ENCODE data around the gene VSX1. TPM values are rescaled to one million over a fixed set of nuclear protein-coding genes. Genes with fewer than 3 reads are reported as not detected.

VSX1 gene
- polyA plus RNA-seq, 1 donor from 2014 or later = not detected

GRCh38 chr20:25066386-25066785, 15.6 kb downstream of the VSX1 start:
- no peaks in the 10 kb centered on the region for H3F3A ChIP-seq (ENCODE audit: insufficient read depth, low read length, poor library complexity, severe bottlenecking)
- H3K4me2 ChIP-seq (ENCODE audit: low read length) = no peak overlapping the region
- H2AFZ ChIP-seq (ENCODE audit: low read depth, low read length) = no peak overlapping the region
- no peaks in the 10 kb centered on the region for H3K9me2 ChIP-seq (ENCODE audit: insufficient read depth, low read length)
- H3K4me3 ChIP-seq (ENCODE audit: low read length) = no peak overlapping the region
- no peaks in the 10 kb centered on the region for H3K79me2 ChIP-seq (replicated peaks; ENCODE audit: insufficient read depth, low read length)
- H3K27me3 ChIP-seq (ENCODE audit: insufficient read depth, low read depth, low read length) = peaks cover 38% of the 10 kb centered on the region
- H3K27ac ChIP-seq (ENCODE audit: low read length) = no peak overlapping the region
- TF ChIP-seq EP300 (conservative IDR thresholded peaks at IDR 0.05; ENCODE audit: poor library complexity, severe bottlenecking) (no peak), MXI1 (conservative IDR thresholded peaks at IDR 0.05; ENCODE audit: poor library complexity, severe bottlenecking) (no peak), POLR2AphosphoS5 (IDR thresholded peaks at IDR 0.05) (no peak), EZH2 (IDR thresholded peaks at IDR 0.05; ENCODE audit: borderline replicate concordance, insufficient read depth, low read length, poor library complexity, severe bottlenecking) (no peak), RAD21 (conservative IDR thresholded peaks at IDR 0.05) (no peak), REST (IDR thresholded peaks at IDR 0.05; ENCODE audit: borderline replicate concordance) (no peak), TAF1 (IDR thresholded peaks at IDR 0.05; ENCODE audit: low read depth) (no peak), SMC3 (conservative IDR thresholded peaks at IDR 0.05; ENCODE audit: poor library complexity) (no peak)
- TF ChIP-seq, protein P1, sequence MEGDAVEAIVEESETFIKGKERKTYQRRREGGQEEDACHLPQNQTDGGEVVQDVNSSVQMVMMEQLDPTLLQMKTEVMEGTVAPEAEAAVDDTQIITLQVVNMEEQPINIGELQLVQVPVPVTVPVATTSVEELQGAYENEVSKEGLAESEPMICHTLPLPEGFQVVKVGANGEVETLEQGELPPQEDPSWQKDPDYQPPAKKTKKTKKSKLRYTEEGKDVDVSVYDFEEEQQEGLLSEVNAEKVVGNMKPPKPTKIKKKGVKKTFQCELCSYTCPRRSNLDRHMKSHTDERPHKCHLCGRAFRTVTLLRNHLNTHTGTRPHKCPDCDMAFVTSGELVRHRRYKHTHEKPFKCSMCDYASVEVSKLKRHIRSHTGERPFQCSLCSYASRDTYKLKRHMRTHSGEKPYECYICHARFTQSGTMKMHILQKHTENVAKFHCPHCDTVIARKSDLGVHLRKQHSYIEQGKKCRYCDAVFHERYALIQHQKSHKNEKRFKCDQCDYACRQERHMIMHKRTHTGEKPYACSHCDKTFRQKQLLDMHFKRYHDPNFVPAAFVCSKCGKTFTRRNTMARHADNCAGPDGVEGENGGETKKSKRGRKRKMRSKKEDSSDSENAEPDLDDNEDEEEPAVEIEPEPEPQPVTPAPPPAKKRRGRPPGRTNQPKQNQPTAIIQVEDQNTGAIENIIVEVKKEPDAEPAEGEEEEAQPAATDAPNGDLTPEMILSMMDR (IDR thresholded peaks at IDR 0.05; ENCODE audit: poor library complexity, severe bottlenecking) = no peak
- no peaks in the 10 kb centered on the region for H3K36me3 ChIP-seq (ENCODE audit: insufficient read depth, low read length)
- H3K9ac ChIP-seq (ENCODE audit: low read length) = no peak overlapping the region
- no peaks in the 10 kb centered on the region for H3K9me3 ChIP-seq (ENCODE audit: low read length)
- H4K20me1 ChIP-seq (ENCODE audit: insufficient read depth) = no peaks in the 10 kb centered on the region

- no peak for TF ChIP-seq REST (IDR thresholded peaks at IDR 0.05; ENCODE audit: borderline replicate concordance)
- TF ChIP-seq MXI1 (conservative IDR thresholded peaks at IDR 0.05; ENCODE audit: poor library complexity, severe bottlenecking) = no peak
- no peak for TF ChIP-seq POLR2AphosphoS5 (IDR thresholded peaks at IDR 0.05)
- no peak for TF ChIP-seq TAF1 (IDR thresholded peaks at IDR 0.05; ENCODE audit: low read depth)
- TF ChIP-seq RAD21 (conservative IDR thresholded peaks at IDR 0.05) = peak; percentile 52
- peak; percentile 55 for TF ChIP-seq SMC3 (conservative IDR thresholded peaks at IDR 0.05; ENCODE audit: poor library complexity)
- TF ChIP-seq, protein P1 (IDR thresholded peaks at IDR 0.05; ENCODE audit: poor library complexity, severe bottlenecking) = peak; percentile 51
- TF ChIP-seq EP300 (conservative IDR thresholded peaks at IDR 0.05; ENCODE audit: poor library complexity, severe bottlenecking) = no peak
- TF ChIP-seq EZH2 (IDR thresholded peaks at IDR 0.05; ENCODE audit: borderline replicate concordance, insufficient read depth, low read length, poor library complexity, severe bottlenecking) = no peak
- Histone ChIP-seq H3K9me3 (ENCODE audit: low read length) (no peaks in the 10 kb centered on the region), H3K36me3 (ENCODE audit: insufficient read depth, low read length) (no peaks in the 10 kb centered on the region), H2AFZ (ENCODE audit: low read depth, low read length) (no peak overlapping the region), H3K9ac (ENCODE audit: low read length) (no peak overlapping the region), H3K27ac (ENCODE audit: low read length) (no peak overlapping the region), H3K4me2 (ENCODE audit: low read length) (no peak overlapping the region), H3K27me3 (ENCODE audit: insufficient read depth, low read depth, low read length) (peaks cover 39% of the 10 kb centered on the region), H3K79me2 (replicated peaks; ENCODE audit: insufficient read depth, low read length) (no peaks in the 10 kb centered on the region), H3K9me2 (ENCODE audit: insufficient read depth, low read length) (no peaks in the 10 kb centered on the region), H3K4me3 (ENCODE audit: low read length) (no peak overlapping the region), H3F3A (ENCODE audit: insufficient read depth, low read length, poor library complexity, severe bottlenecking) (no peaks in the 10 kb centered on the region), H4K20me1 (ENCODE audit: insufficient read depth) (no peaks in the 10 kb centered on the region)
Measured at GRCh38 chr20:25065625-25066338, 16.2 kb downstream of the VSX1 start.
